ENCODE data around the gene GDPGP1.

GRCh38 chr15:90222547-90222946 is 11.5 kb upstream of the GDPGP1 start:
- TF ChIP-seq, protein P1, sequence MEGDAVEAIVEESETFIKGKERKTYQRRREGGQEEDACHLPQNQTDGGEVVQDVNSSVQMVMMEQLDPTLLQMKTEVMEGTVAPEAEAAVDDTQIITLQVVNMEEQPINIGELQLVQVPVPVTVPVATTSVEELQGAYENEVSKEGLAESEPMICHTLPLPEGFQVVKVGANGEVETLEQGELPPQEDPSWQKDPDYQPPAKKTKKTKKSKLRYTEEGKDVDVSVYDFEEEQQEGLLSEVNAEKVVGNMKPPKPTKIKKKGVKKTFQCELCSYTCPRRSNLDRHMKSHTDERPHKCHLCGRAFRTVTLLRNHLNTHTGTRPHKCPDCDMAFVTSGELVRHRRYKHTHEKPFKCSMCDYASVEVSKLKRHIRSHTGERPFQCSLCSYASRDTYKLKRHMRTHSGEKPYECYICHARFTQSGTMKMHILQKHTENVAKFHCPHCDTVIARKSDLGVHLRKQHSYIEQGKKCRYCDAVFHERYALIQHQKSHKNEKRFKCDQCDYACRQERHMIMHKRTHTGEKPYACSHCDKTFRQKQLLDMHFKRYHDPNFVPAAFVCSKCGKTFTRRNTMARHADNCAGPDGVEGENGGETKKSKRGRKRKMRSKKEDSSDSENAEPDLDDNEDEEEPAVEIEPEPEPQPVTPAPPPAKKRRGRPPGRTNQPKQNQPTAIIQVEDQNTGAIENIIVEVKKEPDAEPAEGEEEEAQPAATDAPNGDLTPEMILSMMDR (IDR thresholded peaks at IDR 0.05) = no peak
- TF ChIP-seq POLR2A (IDR thresholded peaks at IDR 0.05) = no peak
